DMS53 treated with DMSO at 0.1 percent for 48 hours (cell line): ENCODE results near the gene OXSR1.

Source experiments
- DNase-seq: peaks from one replicate; lab custom pipeline; 2025; ENCODE audit not compliant: unreplicated experiment; lab: John Stamatoyannopoulos, UW

The OXSR1 gene

GRCh38 chr3:38297947-38298711, 132.8 kb downstream of the OXSR1 start:
- no peak for DNase-seq
